Loucy (cell line): ENCODE measurements around the gene SEMA3A.

ENCODE experiments used
- EZH2phosphoT487 ChIP-seq: fragments of 200-600 bp; IDR thresholded peaks from 2 replicates; pipeline ENCODE4 v1.6.1; 2018; ENCODE audit warnings: antibody characterized with exemption, mild to moderate bottlenecking, moderate library complexity, borderline replicate concordance
- TF ChIP-seq, protein P1 (sequence below): fragments of 200-600 bp; sonication (generic); conservative IDR thresholded peaks from 2 replicates; pipeline ENCODE4 v1.5.1; 2014; ENCODE audit warnings: mild to moderate bottlenecking, antibody characterized with exemption, low read length

DNA sequence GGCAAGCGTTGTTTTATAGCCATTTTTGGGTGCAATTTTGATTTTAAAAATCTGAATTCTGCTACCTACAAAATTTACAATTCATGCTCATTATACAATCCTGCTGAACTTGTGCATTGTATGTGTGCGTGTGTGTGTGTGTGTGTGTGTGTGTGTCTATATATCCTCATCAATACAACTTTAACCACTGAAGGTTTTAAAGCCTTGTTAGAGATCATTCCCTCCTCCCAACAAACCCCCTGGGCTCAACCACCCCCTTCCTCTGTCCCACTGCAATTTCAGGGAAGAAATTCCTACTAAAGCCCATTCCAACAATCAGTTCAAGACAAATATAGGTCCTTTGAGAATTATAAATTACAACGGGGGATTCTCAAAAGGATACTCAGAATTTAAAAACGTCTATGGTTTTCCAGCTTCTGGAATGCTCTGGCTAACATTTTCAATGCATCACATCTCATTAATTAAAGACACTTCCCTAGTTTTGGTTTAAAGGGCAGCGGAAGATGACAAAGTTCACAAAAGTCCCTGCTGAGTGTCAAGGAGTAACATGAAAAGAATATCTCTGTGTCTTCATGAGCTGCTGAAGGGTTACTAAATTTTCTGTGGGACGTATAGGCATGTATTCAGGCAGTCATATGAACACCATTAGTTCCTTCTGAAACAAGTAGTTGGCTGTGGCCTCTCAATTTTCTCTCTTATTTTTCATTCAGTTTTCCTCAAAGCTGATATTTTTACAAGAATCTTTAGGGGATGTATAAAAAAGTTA is 889 bp upstream of the SEMA3A start:
- TF ChIP-seq, protein P1, sequence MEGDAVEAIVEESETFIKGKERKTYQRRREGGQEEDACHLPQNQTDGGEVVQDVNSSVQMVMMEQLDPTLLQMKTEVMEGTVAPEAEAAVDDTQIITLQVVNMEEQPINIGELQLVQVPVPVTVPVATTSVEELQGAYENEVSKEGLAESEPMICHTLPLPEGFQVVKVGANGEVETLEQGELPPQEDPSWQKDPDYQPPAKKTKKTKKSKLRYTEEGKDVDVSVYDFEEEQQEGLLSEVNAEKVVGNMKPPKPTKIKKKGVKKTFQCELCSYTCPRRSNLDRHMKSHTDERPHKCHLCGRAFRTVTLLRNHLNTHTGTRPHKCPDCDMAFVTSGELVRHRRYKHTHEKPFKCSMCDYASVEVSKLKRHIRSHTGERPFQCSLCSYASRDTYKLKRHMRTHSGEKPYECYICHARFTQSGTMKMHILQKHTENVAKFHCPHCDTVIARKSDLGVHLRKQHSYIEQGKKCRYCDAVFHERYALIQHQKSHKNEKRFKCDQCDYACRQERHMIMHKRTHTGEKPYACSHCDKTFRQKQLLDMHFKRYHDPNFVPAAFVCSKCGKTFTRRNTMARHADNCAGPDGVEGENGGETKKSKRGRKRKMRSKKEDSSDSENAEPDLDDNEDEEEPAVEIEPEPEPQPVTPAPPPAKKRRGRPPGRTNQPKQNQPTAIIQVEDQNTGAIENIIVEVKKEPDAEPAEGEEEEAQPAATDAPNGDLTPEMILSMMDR, result no peak
- TF ChIP-seq EZH2phosphoT487, result no peak
